Mammary epithelial cell (primary cell): ENCODE measurements around the gene BAIAP2L1.

ENCODE experiments used
- CTCF ChIP-seq, 2 donors: IDR thresholded peaks in 1 of 2; conservative IDR thresholded peaks in 1 of 2; 2 replicates each; pipeline ENCODE4 v1.5.1; 2011 to 2012; ENCODE audit warnings: inconsistent platforms in 2 of 2, low read length in 2 of 2, mild to moderate bottlenecking in 2 of 2, control low read depth in 1 of 2, low read depth in 1 of 2; ENCODE audit not compliant: insufficient read depth in 1 of 2; ENCODE audit errors: extremely low read depth in 1 of 2
- EZH2 ChIP-seq: IDR thresholded peaks from 2 replicates; pipeline ENCODE4 v1.6.1; 2012; ENCODE audit warnings: low read length, inconsistent platforms, borderline replicate concordance

- TF ChIP-seq EZH2 (no peak), CTCF (conservative IDR thresholded peaks at IDR 0.05 in 1 of 2, IDR thresholded peaks at IDR 0.05 in 1 of 2; ENCODE audit: extremely low read depth in 1 of 2, insufficient read depth in 1 of 2, low read depth in 1 of 2, low read length in 2 of 2) (no peak)
Observed at GRCh38 chr7:98375664-98376063, 25.2 kb downstream of the BAIAP2L1 start.
